Retinal pigment epithelial cell (primary cell): ENCODE data around the gene CIC.

Experiments
- DNase-seq: peaks from one replicate; pipeline ENCODE4 v3.0.0-alpha.2; 2010; ENCODE audit warnings: low read depth
- H3K4me3 ChIP-seq: 2 replicates; pipeline ENCODE4 v1.5.1; 2011; ENCODE audit warnings: mild to moderate bottlenecking, low read length, control low read depth, moderate library complexity
- CTCF ChIP-seq: conservative IDR thresholded peaks from 2 replicates; pipeline ENCODE4 v1.5.1; 2011; ENCODE audit warnings: low read depth, low read length, control low read depth, inconsistent platforms

Gene CIC

GRCh38 chr19:42323473-42323851, 54.4 kb downstream of the CIC start:
- TF ChIP-seq CTCF: no peak
- no peak for DNase-seq
- no peak overlapping the region for H3K4me3 ChIP-seq

- peak; percentile 3 for TF ChIP-seq CTCF
- H3K4me3 ChIP-seq: no peak overlapping the region
- no peak for DNase-seq
Measured at GRCh38 chr19:42323852-42324654, 55.0 kb downstream of the CIC start.

- H3K4me3 ChIP-seq: peak overlapping the region; percentile 0
- no peak for TF ChIP-seq CTCF
- no peak for DNase-seq
Measured at GRCh38 chr19:42324655-42325307, 55.7 kb downstream of the CIC start.

GRCh38 chr19:42325308-42325895, 56.4 kb downstream of the CIC start, which contains the start of gene MEGF8:
TSS of gene MEGF8 (plus strand) at chr19:42325635. CDS start at chr19:42326244, 609 bp downstream.
- peak within 1 kb of the TSS; percentile 91 for H3K4me3 ChIP-seq
- peak; percentile 96 for DNase-seq
- TF ChIP-seq CTCF: peak; percentile 92

GRCh38 chr19:42325896-42326771, 57.1 kb downstream of the CIC start:
- DNase-seq: no peak
- peak overlapping the region; percentile 91 for H3K4me3 ChIP-seq
- TF ChIP-seq CTCF: peak; percentile 20

- no peak overlapping the region for H3K4me3 ChIP-seq
- no peak for TF ChIP-seq CTCF
- DNase-seq: no peak
Measured at GRCh38 chr19:42326969-42327368, 57.9 kb downstream of the CIC start.
